GM19043 (cell line): Measurements from ENCODE around the gene CNNM3.

Source experiments
- ATAC-seq: cut with Tn5 transposase; IDR thresholded peaks from one replicate; pipeline ENCODE4 v1.9.1; 2021; ENCODE audit warnings: low read depth; ENCODE audit not compliant: unreplicated experiment

The CNNM3 gene

DNA sequence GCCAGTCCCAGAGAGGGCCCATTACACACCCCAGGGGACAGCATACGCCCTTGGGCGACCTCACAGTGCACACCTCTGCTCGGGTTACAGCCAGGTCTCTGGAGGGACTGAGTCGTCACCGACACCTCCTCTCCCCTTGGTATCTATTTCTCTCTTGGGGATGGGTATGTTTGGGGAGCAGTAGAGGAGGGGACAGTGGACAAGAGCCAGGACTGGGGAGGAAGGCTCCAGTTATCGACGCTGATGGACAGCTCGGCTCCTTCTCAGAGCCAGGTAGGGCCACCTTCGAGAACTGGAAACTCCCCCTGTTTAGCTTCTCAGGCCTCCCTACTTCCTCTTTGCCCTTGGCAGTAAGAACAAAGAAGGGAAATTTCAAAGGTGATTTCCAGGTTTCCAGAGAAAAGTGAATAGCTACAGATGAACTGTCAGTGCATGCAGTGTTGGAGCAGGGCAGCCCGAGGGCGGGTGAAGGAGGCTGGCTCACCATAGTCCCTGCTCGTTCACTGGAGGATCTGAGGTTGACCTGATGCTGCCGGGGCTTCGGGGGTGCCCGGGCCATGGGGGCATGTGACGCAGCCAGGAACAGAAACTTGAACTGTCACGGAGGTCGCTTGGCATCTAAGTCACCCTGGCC, 58.2 kb downstream of the CNNM3 start:
- ATAC-seq: no peak

DNA sequence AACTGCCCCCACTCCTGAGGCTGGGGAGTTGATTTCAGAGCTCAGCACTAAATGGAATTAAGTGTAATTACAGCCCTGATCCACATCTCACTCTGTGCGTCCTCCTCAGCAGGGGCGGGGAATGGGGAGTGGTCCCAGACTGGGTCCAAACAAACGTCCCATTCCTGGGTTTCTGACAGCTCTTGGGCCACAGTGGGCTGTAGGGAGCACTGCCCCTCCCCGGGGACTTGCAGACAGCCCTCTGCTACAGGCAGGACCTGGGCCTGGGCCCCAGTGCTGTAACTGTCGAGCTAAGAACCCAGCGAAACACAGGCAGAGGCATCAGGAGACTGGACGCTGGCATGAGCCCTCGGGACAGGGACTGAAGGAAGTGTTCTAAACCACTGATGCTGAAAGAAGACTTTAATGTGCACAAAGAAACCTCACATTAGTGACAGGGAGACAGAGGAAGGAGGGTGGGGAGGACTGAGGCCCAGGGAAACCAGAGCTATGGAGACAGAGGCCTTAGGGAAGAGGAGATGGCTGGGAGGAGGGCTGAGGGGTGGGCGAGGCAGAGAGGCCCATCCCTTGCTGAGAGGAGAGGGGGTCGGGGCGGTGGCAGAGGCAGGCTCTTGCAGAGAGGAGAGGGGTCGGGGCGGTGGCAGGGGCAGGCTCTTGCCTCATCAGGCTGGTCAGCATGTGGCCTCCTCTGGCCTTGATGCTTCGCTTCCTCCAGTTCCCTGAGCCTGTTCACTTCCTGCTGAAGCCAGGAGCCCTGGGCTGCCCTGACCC, 59.6 kb downstream of the CNNM3 start:
- ATAC-seq: no peak

DNA sequence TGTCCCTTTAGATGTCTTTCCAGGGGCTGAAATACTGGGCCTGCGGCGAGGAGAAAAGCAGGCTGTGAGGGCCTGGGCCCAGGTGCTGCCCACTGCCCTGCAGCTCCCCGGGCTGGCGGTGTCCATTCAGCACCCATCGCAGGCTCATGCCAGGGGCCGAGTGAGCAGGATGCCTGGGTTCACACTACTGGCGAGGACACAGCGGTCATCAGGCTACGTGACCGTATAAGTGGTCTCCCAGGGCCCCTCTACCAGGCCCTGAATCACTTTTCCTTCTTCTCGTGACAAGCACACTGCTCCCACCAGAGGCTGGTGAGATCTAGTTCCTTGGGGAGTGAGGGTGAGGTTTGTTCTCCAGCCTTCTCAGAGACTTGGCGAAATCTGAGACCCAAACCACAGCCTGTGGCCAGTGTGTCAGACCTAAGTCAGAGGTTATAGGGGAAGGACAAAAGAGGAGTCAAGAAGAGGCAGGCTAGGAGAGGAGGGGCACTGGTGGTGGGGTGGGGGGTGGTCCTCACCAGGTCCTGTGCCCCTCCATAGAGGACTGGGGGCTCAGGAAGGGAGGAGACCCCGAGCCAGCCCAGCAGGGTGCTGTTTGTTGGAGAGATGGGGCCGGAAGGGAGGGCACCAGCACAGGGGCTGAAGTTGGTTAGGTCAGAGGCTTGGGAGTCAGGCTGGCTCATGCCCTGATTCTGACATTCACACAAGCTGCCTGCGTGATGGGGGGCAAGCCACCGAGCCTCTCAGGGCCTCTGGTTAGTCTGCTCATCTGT, 60.4 kb downstream of the CNNM3 start:
- ATAC-seq: no peak

DNA sequence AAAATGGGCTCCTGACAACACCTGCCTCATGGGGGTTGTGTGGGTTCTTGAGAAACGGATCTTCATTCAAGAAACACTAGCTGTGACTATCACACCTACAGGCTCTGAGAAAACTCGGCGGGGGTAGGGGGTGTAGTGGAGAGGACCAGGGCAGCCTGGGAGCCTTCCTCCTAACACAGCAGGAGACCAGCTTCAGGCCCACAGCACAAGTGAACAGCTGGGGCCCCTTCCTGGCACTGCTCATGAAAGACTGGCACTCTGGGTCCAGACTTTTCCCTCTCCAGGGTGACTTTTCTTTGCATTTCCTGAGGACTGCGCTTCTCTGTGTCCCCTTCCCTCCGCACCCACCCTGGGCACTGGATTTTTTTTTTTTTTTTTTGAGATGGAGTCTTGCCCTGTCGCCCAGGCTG, 61.0 kb downstream of the CNNM3 start:
- ATAC-seq: no peak

DNA sequence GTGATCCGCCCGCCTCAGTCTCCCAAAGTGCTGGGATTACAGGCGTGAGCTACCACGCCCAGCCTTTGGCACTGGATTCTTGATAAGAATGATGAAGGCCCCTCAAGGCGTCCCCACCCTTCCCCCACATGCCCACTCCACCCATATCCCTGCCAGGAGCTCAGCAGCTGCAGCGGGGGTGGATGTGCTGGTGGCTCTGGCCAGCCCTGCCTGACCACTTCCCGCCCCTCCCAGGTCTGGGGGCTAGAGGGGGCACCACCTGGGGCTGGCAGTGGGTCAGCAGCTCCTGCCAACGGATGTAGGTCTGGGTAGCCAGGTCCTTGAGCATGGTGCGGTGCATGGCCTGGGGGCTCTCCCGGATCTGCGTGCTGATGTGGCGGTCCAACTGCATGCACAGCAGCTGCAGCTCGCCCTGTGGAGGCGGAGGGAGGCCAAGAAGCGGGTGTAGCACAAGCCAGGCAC, 61.6 kb downstream of the CNNM3 start:
- ATAC-seq: no peak

DNA sequence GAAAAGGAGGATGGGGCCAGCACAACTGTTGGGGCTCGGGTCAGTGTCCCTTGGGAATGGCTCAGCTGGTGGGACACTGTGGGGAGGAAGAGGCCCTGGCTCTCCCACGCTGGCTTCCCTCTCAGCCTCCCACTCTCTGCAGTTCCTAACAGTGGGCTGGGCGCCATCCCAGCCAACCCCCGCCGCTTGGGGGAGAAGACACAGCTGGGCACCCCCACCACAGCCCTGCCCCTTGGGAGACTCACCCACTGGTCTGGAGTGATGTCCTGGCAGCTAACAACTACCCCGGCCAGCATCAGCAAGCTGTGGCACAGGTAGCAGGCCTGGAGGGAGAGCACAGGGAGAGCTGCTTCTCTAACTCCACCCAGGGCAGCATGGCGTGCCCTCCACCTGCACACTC, 62.1 kb downstream of the CNNM3 start:
- ATAC-seq: no peak

DNA sequence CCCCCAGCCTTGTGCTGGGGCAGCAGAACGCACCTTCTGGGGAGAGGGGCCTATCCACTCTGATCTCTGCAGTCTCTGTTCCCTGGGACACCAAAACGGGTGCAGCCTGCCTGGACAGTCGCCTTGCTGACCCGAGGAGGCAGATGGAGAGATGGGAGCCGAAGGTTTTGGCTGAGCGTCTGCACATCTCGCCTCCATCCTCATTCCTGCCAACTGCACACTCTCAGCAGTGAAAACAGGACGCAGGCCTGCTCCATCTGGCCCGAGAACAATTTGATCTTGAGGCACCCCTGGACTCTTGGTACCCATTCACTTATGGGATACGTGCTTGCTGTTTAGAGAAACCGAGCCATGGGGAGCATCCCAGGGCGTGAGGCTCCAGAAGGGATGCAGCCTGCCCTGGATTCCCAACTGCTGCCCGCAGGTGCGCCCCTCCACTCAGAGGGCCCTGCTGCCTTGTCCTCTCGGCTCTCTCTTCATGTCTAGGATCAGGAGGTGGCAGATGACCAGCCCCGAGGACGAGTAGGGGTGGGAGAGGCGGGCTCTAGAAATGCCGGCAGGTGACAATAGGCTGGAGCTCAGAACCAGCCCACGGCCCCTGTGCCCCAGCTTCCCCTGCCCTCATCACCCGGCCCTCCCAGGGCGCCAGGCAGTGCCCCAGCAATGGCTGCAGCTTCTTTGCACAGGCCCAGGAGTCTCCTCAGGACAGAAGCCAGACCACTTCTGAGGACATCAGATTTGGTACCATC, 62.9 kb downstream of the CNNM3 start:
- no peak for ATAC-seq

DNA sequence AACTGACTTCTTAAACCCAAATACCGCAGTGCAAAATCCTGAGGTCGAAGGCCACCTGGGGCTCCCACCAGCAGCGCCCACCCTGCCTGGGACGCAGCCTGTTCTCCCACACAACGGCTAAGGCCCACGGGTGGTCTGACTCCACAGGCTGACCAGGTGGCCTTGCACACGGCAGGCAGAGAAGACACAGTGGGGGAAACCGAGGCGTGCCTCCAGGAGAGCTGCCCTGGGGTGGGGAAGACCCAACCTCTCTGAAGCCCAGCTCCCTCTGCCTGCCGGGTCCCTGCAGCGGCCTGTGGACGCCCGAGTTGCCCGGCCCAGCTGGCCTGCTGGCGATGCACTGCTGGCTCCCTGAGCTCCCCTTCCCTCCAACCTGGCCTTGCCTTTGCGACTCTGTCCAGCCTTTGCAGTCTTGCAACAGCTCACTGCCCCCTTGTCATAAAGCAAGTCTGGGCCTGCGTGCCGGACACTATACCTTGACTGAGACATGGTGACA, 63.5 kb downstream of the CNNM3 start:
- ATAC-seq: no peak

DNA sequence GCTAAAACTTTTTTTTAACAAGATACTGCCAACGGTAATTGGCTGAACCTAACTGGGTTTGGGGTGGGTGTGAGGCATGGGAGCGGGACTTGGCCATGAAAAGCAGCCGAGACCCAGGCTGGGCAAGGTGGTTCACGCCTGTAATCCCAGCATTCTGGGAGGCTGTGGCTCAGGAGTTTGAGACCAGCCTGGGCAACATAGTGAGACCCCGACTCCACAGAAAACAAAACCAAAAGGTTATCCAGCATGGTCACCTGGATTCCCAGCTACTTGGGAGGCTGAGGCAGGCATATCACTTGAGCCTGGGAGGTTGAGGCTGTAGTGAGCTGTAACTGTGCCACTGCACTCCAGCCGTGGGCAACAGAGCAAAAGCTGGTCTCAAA, 64.8 kb downstream of the CNNM3 start:
- ATAC-seq: no peak

DNA sequence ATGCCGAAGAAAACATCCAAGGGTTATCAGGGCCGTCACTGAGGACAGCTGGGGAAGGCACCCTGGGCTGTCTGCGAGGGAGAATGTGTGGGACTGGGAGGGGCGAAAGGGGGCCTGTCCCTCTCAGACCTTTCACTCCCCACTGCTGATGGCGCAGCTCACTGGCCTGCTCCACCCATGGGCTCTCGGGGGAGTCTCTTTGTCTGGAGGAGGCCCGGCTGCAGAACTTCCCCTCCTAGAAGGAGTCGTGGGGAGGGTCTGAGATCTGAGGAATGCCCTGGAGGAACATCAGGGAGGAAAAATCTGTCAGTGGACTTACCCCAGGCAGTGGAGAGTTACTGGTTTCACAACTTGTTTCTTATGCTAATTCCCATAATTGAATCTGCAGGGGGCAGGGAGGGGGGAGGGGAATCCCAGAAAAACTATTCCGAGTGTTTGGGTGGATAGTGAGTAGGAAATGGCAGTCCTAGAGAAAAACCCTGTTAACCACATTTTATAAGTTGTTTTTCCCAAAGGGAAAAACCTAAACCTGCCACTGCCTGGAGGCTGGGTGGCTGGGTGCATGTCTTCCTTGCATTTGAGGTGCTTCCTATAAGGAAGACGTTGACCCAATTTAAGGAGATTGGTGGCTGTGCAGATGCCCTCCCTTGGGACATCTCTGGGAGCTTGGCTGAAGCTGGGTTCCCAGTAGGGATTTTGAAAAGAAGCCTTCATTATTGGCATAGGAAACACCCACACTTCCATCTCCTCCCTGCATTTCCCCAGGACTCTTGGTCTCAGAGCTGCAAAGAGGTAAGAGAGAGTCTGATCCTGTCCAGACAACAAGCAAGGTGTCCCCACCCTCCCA, 65.5 kb downstream of the CNNM3 start:
- no peak for ATAC-seq

DNA sequence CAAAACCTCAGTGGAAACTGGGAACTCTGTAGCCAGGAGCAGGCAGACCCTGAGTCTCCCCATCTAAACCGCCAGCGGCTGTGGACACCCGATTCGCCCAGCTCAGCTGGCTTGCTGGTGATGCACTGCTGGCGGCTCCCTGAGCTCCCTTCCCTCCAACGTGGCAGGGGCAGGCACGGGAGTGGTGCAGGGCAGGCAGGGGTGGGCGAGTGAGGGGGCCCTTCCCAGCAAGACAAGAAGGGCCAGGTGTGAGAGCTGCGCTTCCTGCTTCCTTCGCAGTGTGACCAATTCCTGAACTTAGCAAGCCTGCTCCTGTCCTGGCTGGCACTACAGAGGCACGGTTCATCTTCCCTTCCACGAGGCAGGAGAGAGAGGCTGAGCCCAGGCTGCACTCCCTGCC, 66.2 kb downstream of the CNNM3 start:
- ATAC-seq: no peak

DNA sequence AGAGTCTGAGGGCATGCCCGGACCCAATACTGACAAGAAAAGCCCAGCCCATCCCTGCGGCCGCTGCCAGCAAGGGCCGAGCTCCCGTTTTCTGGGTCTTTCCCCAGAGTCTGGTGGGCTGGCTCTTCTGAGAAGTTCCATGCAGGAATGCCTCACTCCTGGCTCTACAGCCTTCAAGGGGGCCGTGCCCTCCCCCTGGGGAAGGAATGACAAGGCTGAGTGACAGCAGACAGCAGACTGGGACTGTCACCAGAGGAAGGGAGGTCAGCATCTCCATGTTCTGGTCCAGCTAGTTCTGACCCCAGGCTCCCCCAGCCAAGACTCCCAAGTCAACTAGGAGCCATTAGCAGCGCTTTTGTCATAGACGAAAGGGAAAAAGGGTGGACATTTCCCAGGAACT, 66.8 kb downstream of the CNNM3 start:
- no peak for ATAC-seq

DNA sequence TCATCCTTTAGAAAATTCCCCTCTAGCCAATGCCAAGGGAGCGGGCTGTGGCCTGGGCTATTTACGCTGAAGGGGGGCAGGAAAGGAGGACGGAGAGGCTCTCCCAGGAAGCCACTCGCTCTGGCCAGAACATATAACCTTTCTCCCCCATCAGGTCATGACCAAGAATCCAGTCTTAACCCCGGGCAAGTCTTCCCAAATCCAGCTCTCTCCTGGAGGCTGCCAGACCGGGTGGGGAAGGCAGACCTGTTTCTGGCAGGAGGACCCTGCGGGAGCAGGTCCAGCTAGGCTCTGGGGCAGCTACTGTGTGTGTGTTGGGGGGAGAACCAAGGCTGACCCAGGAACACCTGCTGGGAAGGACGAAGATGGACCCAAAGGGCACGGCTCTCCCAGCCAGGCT, 67.2 kb downstream of the CNNM3 start:
- ATAC-seq: no peak
